Stimulated activated CD4-positive, alpha-beta T cell treated with anti-CD3 and anti-CD28 coated beads, Interleukin-12 subunit alpha, Interleukin-12 subunit beta, amount 100 ng/mL, for 48 hours (primary cell): ENCODE data around the gene PTP4A1.
A peak's percentile ranks its signal among the peaks of the same experiment; 100 is the strongest.
"Not testable (repeated sequence)": the region's sequence is repeated elsewhere in the genome, so short reads cannot be mapped to it uniquely, and the experiment has no call there.

Experiments used
- DNase-seq, 3 donors: peaks; one replicate each; pipeline ENCODE4 v3.0.0-alpha.2; 2020; ENCODE audit warnings: low read depth in 2 of 3, low spot score in 1 of 3

PTP4A1 gene

DNA sequence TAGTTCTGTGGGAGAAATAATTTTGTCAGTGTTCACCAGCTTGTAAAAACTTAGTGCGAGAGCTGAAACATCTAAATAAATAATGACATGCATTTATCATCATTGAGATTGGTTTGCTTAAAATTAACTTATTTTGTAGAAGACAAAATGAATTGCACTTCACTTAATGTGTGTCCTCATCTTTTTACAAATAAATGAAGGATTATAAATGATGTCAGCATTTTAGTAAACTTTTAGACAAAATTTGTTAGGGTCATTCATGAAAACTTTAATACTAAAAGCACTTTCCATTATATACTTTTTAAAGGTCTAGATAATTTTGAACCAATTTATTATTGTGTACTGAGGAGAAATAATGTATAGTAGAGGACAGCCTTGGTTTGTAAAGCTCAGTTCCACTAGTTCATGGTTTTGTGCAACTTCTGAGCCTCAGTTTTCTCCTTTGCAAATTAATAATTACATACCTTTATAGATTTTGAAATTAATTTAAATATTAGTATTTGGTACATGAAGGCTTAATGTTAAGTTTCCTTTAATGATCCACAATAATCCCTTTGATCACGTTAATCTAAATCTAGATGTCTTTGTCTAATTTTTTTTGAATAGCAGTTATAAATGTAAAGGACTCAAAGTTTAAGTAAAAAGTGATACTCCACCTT lies 9.2 kb downstream of the PTP4A1 start:
- DNase-seq = no peak

DNA sequence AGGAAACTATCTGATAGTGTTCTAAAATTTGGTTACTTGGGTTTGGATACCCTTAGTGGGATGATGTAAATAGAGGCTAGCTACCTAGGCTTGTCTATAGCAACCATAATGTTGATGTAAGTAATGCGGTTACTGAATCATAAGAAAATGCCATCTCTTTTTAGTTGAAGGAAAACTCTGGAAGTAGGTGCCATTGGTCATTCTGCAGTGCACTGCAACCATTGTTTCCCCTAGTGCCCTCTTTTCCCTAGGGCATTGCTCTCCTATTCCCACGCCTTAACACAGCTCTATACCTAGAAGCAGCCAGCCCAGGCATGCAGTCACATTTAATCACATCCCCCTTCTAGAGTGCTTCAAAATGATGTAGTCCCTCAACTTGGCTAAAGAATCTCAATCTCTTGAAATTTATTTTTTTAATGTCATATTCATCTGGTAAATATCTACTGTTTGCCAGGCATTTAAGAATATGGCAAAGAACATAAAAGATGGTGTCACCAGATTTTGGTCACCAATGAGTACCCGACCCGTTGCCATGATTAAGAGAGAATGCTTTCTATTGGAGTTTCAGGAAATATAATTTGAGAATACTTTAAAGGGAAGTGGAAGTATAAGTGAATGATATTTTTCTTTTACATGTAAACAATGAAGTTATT lies 10.4 kb downstream of the PTP4A1 start:
- no peak for DNase-seq

DNA sequence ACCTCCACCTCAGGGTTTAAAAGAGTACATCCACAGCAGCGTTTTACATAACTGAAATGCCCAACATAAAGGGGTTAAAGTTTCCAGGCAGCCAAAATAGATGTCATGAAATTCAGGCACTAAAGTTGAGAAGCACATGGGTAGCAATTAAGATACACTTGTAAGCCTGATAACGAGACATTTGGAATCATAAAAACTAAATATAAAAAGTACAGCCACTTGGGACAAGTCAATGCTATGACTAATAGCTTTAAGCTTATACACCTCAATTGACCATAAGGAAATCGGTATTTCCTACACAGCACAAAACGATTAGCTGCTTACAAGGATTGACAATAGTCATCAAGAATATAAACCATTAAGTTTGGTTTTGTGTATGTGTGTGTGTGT lies 11.8 kb downstream of the PTP4A1 start:
- DNase-seq = no peak

GRCh38 chr6:63584566-63584965 lies 12.3 kb downstream of the PTP4A1 start:
- no peak for DNase-seq

DNA sequence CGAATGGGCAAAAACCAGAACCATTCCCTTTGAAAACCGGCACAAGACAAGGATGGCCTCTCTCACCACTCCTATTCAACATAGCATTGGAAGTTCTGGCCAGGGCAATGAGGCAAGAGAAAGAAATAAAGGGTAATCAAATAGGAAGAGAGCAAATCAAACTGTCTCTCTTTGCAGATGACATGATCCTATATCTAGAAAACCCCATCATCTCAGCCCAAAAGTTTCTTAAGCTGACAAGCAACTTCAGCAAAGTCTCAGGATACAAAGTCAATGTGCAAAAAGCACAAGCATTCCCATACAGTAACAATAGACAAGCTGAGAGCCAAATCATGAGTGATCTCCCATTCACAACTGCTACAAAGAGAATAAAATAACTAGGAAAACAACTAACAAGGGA lies 13.4 kb downstream of the PTP4A1 start:
- DNase-seq = not testable (repeated sequence)

DNA sequence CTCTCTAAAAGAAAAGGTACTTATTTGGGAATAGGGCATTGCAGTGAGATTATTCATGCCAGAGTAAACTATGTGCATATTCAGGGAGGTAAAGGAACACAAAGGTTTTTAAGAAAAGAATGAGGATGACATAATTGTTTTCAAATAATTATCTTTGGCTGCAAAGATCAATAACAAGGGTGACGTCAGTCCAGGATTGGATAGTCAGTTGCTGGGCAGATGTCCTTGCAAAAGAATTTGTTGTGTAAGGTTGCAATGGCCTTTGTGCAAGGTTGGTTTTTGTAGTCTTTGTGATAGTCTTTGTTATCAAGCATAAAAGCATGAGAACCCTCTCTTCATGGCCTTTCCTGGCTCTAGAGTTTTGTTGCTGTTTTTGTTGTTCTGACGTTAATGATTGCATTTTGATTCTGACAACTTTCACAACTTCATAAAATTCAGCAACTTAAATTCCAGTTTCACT lies 17.7 kb downstream of the PTP4A1 start:
- DNase-seq = no peak

- DNase-seq = no peak
Observed at GRCh38 chr6:63592886-63593285, 20.6 kb downstream of the PTP4A1 start.

DNA sequence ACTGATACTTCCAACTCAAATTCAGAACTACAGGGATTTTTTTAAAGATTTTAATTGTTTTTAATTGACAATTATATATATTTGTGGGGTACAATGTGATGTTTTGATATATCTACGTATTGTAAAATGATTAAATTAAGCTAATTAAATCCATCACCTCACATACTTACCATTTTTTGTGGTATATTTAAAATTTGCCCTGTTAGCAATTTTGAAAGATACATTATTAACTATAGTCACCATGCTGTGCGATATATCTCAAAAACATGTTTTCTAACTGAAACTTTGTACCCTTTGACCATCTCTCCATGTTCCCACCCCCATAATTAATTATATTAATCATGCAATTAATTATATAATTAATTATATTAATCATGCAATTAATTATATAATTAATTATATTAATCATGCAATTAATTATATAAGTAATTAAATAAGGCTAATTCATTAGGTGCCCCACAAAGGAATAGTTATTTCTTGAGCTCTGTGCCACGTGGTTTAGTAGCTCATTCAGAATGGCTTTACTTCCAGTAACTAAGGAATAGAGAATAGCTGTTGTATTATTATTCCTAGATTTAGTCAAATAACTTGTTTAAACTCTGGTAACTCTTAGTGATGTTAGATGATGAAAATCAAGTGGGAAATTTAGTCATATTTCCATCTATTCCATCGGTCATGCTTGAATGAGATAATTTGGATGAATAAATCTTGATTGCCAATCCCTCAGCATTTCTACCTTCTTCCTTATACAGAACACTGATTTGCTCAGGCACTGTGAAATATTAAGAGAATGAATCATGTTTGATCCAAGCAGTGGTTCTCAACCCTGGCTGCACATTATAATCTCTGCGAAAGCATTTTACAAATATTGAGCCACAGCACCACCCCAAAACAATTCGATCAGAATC lies 25.1 kb downstream of the PTP4A1 start:
- no peak for DNase-seq

DNA sequence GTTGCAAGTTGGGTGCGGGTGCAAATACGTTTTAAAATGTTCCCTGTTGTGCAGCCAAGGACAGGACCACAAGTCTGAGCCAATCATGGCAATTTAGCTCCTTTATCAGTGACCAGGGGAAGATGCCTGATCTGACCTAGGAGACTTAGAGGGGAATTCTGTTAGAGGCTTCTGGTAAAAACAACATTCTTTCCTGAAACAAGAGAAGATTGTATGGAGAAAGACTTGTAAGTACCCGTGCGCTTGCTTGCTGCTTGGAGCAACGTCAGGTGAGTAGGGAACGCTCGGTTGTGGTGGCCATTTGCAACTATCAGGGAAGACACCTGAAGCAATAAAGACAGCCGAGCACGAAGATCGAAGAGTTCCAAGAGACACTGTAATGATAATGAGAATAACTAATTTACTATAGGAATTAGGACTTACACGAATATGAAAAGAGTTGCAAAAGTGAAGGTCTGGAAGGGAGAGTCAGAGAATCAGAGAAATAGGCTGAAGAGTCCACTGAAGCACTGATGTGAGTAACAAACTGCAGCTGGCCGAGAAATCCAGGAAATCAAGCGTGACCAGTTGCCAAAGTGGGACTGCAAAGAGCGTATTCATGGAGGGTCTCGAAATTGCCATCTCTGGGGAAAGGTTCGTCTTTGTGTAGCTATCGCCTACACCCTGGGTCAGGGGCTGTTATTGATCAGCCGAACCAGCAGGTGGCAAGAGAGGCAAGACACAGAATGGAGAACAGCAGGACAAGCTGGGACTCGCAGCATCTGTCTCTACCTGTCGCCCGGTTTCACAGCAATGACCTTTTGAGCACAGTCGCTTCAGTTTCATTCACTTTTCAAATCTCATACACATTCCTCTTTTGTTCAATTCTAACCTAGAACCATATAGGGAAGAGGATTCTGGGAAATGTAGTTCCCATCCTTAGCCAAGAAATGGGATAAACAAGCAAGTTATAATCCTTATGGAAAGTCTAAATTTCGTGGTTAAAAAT lies 26.1 kb downstream of the PTP4A1 start:
- DNase-seq = peak; percentile 59 to 74 (median 62)

DNA sequence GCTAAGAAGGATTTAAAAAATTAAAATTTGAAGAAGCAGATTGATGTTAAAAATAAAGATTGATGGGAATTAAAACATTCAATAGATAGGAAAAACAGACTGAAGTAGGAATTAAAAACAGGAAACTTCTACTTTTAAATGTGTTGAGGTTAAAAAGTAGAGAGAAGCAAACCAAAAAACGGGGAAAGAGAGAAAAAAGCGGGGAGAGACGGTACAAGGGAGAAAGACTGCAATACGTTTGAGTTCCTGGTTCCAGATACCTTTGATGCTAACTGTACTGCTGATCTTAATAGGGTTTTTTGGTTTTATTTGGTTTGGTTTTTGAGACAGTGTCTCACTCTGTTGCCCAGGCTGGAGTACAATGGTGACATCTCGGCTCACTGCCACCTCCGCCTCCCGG lies 27.0 kb downstream of the PTP4A1 start:
- DNase-seq = no peak

- DNase-seq = no peak
Observed at GRCh38 chr6:63600136-63600535, 27.9 kb downstream of the PTP4A1 start.

DNA sequence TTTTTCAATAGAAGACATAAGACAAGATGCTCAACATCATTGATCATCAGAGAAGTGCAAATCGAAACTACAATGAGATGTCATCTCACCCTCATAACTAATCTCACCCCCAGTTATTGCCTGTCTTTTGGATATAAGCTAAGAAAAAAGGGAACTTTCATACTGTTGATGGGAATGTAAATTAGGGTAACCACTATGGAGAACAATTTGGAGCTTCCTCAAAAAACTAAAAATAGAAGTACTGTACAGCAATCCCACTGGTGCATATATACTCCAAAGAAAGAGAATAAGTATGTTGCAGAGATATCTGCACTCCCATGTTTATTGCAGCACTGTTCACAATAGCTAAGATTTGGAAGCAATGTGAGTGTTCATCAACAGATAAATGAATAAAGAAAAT lies 37.0 kb downstream of the PTP4A1 start:
- DNase-seq = no peak

DNA sequence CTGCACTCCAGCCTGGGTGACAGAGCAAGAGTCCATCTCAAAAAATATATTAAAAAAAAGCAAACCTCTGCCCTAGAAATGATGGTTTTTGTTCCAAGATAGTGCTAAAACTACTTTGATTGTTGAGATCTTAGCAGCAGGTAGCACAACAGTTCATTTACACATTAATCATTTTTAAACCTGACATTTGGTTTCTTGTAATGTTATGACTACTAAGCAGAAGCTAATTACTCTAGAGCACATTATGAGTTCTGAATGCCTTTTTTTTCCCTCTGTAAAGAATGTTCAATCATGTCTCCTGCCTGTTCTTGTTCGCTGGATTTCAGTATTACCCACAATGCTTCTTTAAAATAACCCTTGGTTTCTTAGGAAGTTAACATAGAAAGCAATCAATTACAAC lies 38.7 kb downstream of the PTP4A1 start:
- no peak for DNase-seq

- DNase-seq = no peak
Observed at GRCh38 chr6:63611560-63611959, 39.3 kb downstream of the PTP4A1 start.

GRCh38 chr6:63615590-63615989 lies 43.3 kb downstream of the PTP4A1 start:
- DNase-seq = no peak
